Glomerular visceral epithelial cell (primary cell): ENCODE data around the gene ARPP19.
"Not testable (repeated sequence)": the region's sequence is repeated elsewhere in the genome, so short reads cannot be mapped to it uniquely, and the experiment has no call there.

Experiments
- DNase-seq: peaks from one replicate; pipeline ENCODE4 v3.0.0-alpha.2; 2016; ENCODE audit errors: extremely low spot score

Gene ARPP19

GRCh38 chr15:52514482-52514881 is 54.3 kb downstream of the ARPP19 start:
- no peak for DNase-seq

- DNase-seq = not testable (repeated sequence)
These were observed 56.0 kb downstream of the ARPP19 start for GRCh38 chr15:52512869-52513268.

GRCh38 chr15:52511084-52511483 is 57.7 kb downstream of the ARPP19 start:
- DNase-seq = no peak

- no peak for DNase-seq
These were observed 59.2 kb downstream of the ARPP19 start for GRCh38 chr15:52509500-52510245.

- no peak for DNase-seq
These were observed 62.3 kb downstream of the ARPP19 start for GRCh38 chr15:52506549-52506948.

- DNase-seq = no peak
These were observed 63.7 kb downstream of the ARPP19 start for GRCh38 chr15:52505151-52505550.

- no peak for DNase-seq
These were observed 64.9 kb downstream of the ARPP19 start for GRCh38 chr15:52503788-52504496.

GRCh38 chr15:52502608-52503007 is 66.2 kb downstream of the ARPP19 start:
- no peak for DNase-seq

- no peak for DNase-seq
These were observed 69.3 kb downstream of the ARPP19 start for GRCh38 chr15:52499506-52499905.

GRCh38 chr15:52498706-52499105 is 70.1 kb downstream of the ARPP19 start:
- DNase-seq = no peak
